NT2/D1 (cell line): ENCODE measurements around the gene EHD1.

Source experiments
- SUZ12 ChIP-seq: IDR thresholded peaks from 2 replicates; pipeline ENCODE4 v1.6.1; 2011; ENCODE audit not compliant: insufficient read length, insufficient read depth; ENCODE audit errors: extremely low read depth
- YY1 ChIP-seq: IDR thresholded peaks from 2 replicates; pipeline ENCODE4 v1.6.1; 2011; ENCODE audit not compliant: insufficient read length, insufficient read depth
- ZNF274 ChIP-seq: IDR thresholded peaks from 2 replicates; pipeline ENCODE4 v1.6.1; 2011; ENCODE audit warnings: mild to moderate bottlenecking, low read depth, low read length

DNA sequence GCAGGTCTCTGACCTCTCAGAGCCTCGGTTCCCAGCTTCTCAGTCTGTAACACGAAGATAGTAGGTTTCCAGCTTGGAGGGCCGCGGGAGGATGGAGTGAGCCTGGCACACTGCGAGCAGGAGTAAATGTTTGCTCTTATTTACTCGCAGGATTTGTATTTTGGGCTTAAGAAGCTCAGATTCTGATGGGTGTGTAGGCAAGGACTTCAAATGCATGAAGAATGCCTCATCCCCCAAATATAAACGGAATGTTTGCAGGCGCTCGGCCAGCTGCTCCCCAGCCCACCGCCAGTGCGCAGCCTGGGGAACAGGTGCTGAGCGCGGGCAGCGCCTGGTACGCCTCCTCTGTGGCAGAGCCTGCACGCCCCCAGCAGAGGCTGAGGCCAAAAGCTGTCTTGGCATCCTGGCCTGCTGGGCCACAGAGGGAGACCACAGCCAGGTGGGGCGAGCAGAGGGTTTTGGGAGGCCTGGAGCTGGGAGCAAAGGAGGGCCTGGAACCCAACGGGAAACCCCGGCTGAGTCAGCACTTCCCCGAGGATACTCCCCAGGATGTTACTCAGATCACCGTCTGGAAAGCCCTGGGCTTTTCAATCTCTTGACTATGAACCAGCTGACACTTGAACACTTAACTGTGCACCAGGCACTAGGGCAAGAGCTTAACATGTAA is 9.4 kb downstream of the EHD1 start:
- TF ChIP-seq ZNF274 (no peak), YY1 (no peak), SUZ12 (no peak)
